Endothelial cell of umbilical vein (primary cell): Measurements from ENCODE around the gene KRT84. TPM values are rescaled to one million over a fixed set of nuclear protein-coding genes. Genes with fewer than 3 reads are reported as not detected.

Source experiments
- BruUV-seq: library from RNA; stranded (reverse); fragments of 400-500 nt; replicated peaks from 2 replicates; lab custom pipeline; 2021; lab: Mats Ljungman, UMichigan
- CTCF ChIA-PET: fragments of 300-600, 350-600 bp; sonication (Branson Sonifier 250); formaldehyde crosslinking; loops from one replicate; lab custom pipeline; 2021; ENCODE audit warnings: antibody characterized with exemption, inconsistent platforms; lab: Charles Lee
- POLR2A ChIA-PET: fragments of 300-600, 350-600 bp; sonication (Branson Sonifier 250); formaldehyde crosslinking; loops from one replicate; lab custom pipeline; 2021; ENCODE audit warnings: antibody characterized with exemption, inconsistent platforms; lab: Charles Lee
- DNase-seq: peaks from one replicate; pipeline ENCODE4 v3.0.0-alpha.2; 2011; ENCODE audit warnings: low read depth, low spot score
- FAIRE-seq: peaks from 2 replicates; lab custom pipeline; 2011; peaks lifted over from hg19 to GRCh38; lab: Jason Lieb, UNC
- H2AFZ ChIP-seq: 2 replicates; pipeline ENCODE4 v1.6.0; 2012; ENCODE audit warnings: low read depth, low read length, control low read depth, inconsistent platforms
- H3K27ac ChIP-seq: 2 replicates; pipeline ENCODE4 v1.5.1; 2011; ENCODE audit warnings: low read depth, mild to moderate bottlenecking, control low read depth, low read length, moderate library complexity; ENCODE audit not compliant: insufficient read depth
- H3K27me3 ChIP-seq, 2 experiments: 2 replicates each; pipeline versions ENCODE4 v1.6.0 to v1.6.1; 2011; ENCODE audit warnings: low read length in 2 of 2, mixed read lengths in 1 of 2; ENCODE audit not compliant: control insufficient read depth in 2 of 2, insufficient read depth in 2 of 2
- H3K36me3 ChIP-seq, 2 experiments: 2 replicates in 1 of 2; 3 replicates in 1 of 2; pipeline ENCODE4 v1.5.1; 2011; ENCODE audit warnings: low read length in 2 of 2, mild to moderate bottlenecking in 1 of 2, moderate library complexity in 1 of 2; ENCODE audit not compliant: control insufficient read depth in 2 of 2, insufficient read depth in 2 of 2; ENCODE audit errors: extremely low read depth in 1 of 2
- H3K4me1 ChIP-seq: 3 replicates; pipeline ENCODE4 v1.5.1; 2011; ENCODE audit warnings: mild to moderate bottlenecking, low read length; ENCODE audit not compliant: control insufficient read depth, insufficient read depth; ENCODE audit errors: extremely low read depth
- H3K4me2 ChIP-seq: 2 replicates; pipeline ENCODE4 v1.6.1; 2011; ENCODE audit warnings: low read length, control low read depth, mixed read lengths; ENCODE audit not compliant: insufficient read depth
- H3K4me3 ChIP-seq, 3 experiments: fragments of 200-600 bp in 1 of 3; sonication (generic), shearing (Covaris generic) in 1 of 3; replicated peaks in 1 of 3; 2 replicates each; pipeline ENCODE4 v1.5.1; 2011 to 2016; ENCODE audit warnings: control low read depth in 3 of 3, low read length in 3 of 3, mild to moderate bottlenecking in 2 of 3, inconsistent platforms in 1 of 3, low read depth in 1 of 3, moderate library complexity in 1 of 3; ENCODE audit not compliant: insufficient read depth in 1 of 3
- H3K79me2 ChIP-seq: 2 replicates; pipeline ENCODE4 v1.6.0; 2012; ENCODE audit warnings: low read length, inconsistent platforms; ENCODE audit not compliant: control insufficient read depth, insufficient read depth
- H3K9ac ChIP-seq: replicated peaks from 2 replicates; pipeline ENCODE3; 2011; ENCODE audit warnings: low read length, control low read depth; ENCODE audit not compliant: insufficient read depth; ENCODE audit errors: extremely low read depth
- H3K9me1 ChIP-seq: replicated peaks from 3 replicates; pipeline ENCODE4 v1.6.0; 2011; ENCODE audit warnings: mild to moderate bottlenecking, low read length; ENCODE audit not compliant: control insufficient read depth, insufficient read depth; ENCODE audit errors: extremely low read depth
- H3K9me3 ChIP-seq: replicated peaks from 2 replicates; pipeline ENCODE4 v1.5.1; 2012; ENCODE audit warnings: low read length, inconsistent platforms; ENCODE audit not compliant: control insufficient read depth, insufficient read depth
- H4K20me1 ChIP-seq: replicated peaks from 2 replicates; pipeline ENCODE3; 2011; ENCODE audit warnings: mild to moderate bottlenecking, low read length; ENCODE audit not compliant: control insufficient read depth, insufficient read depth; ENCODE audit errors: extremely low read depth
- CTCF ChIP-seq, 2 donors: IDR thresholded peaks; 1 replicate in 1 of 2; 2 replicates in 1 of 2; pipeline ENCODE4 v1.5.1; 2011; ENCODE audit warnings: low read length in 2 of 2, mild to moderate bottlenecking in 2 of 2, moderate library complexity in 2 of 2, control low read depth in 1 of 2, inconsistent platforms in 1 of 2, low read depth in 1 of 2; ENCODE audit not compliant: insufficient read depth in 1 of 2; ENCODE audit errors: extremely low read depth in 1 of 2
- EZH2 ChIP-seq: IDR thresholded peaks from 2 replicates; pipeline ENCODE4 v1.6.1; 2012; ENCODE audit warnings: borderline replicate concordance, low read depth, mild to moderate bottlenecking, moderate library complexity, low read length, inconsistent platforms; ENCODE audit not compliant: severe bottlenecking
- FOS ChIP-seq: IDR thresholded peaks from 2 replicates; pipeline ENCODE4 v1.6.1; 2011; ENCODE audit warnings: mild to moderate bottlenecking, low read length, moderate library complexity, borderline replicate concordance; ENCODE audit not compliant: insufficient read depth
- GATA2 ChIP-seq: IDR thresholded peaks from 2 replicates; pipeline ENCODE4 v1.7.0; 2011; ENCODE audit warnings: low read depth, mild to moderate bottlenecking, moderate library complexity, mixed read lengths, low read length; ENCODE audit not compliant: insufficient read length, insufficient read depth
- JUN ChIP-seq: IDR thresholded peaks from 2 replicates; pipeline ENCODE4 v1.6.1; 2011; ENCODE audit warnings: borderline replicate concordance, low read depth; ENCODE audit not compliant: insufficient read length, insufficient read depth
- MYC ChIP-seq: IDR thresholded peaks from one replicate; pipeline ENCODE4 v1.6.1; 2011; ENCODE audit warnings: mild to moderate bottlenecking, low read depth, low read length
- POLR2A ChIP-seq: IDR thresholded peaks from 2 replicates; pipeline ENCODE4 v1.6.1; 2012; ENCODE audit warnings: low read depth, mild to moderate bottlenecking, control low read depth, low read length
- POLR2AphosphoS5 ChIP-seq: IDR thresholded peaks from 2 replicates; pipeline ENCODE4 v1.6.1; 2012; ENCODE audit warnings: low read depth, mild to moderate bottlenecking, control low read depth, low read length, moderate library complexity; ENCODE audit not compliant: insufficient read depth
- dilution Hi-C: fragments of 300-500 bp; cut with MboI; formaldehyde crosslinking; loops from one replicate; pipeline ENCODE4 v1.15.0; 2019; ENCODE audit warnings: low sequenced_read_pairs; ENCODE audit not compliant: extremely low pct_ligation_motif_present
- intact Hi-C: fragments of 100-400 bp; cut with micrococcal nuclease; formaldehyde crosslinking; loops from one replicate; pipeline ENCODE4 v1.10.0; 2022
- polyA plus RNA-seq, 4 experiments: library from polyadenylated mRNA; depleted of rRNA in 3 of 4; stranded (reverse) in 3 of 4; unstranded in 1 of 4; fragments of >200 nt; gene quantifications; 2 replicates each; pipeline versions ENCODE4 v1.2.1 to v1.2.3, GENCODE V29; 2011 to 2012; ENCODE audit warnings: missing spikeins in 1 of 4
- total RNA-seq: library from RNA; stranded (reverse); gene quantifications from 2 replicates; pipeline ENCODE4 v1.2.3, GENCODE V29; 2021
- TF ChIP-seq, protein P1 (sequence below): IDR thresholded peaks from 2 replicates; pipeline ENCODE4 v1.6.1; 2011; ENCODE audit not compliant: insufficient read depth, insufficient read length

Gene KRT84
- total and polyA plus RNA-seq, 2 donors (not counting 3 experiments of a cell fraction or from before 2014, with no cell fraction given) = not detected

GRCh38 chr12:52400906-52401305, 15.5 kb upstream of the KRT84 start:
- BruUV-seq = no TSS peak
- Histone ChIP-seq H3K4me2 (no peak overlapping the region), H4K20me1 (no peaks in the 10 kb centered on the region), H3K27ac (no peak overlapping the region), H3K9me3 (no peaks in the 10 kb centered on the region), H3K4me3 (no peak overlapping the region), H3K79me2 (no peaks in the 10 kb centered on the region), H3K4me1 (no peaks in the 10 kb centered on the region), H3K9ac (no peak overlapping the region), H3K27me3 (peaks cover 0 to 5% of the 10 kb centered on the region in 2 experiments), H3K9me1 (no peaks in the 10 kb centered on the region), H2AFZ (no peak overlapping the region), H3K36me3 (no peaks in the 10 kb centered on the region)
- ChIA-PET CTCF (interaction anchor here (1.1 to 1.3 kb wide), 3 partner anchors 12 to 470 kb away, joined by 4 to 6 read pairs (median 5); no protein-coding TSS in a partner anchor), POLR2A (no interaction called here)
- FAIRE-seq (no peak), DNase-seq (no peak)
- TF ChIP-seq POLR2AphosphoS5 (no peak), POLR2A (no peak), FOS (no peak), CTCF (IDR thresholded peaks at IDR 0.05; ENCODE audit: extremely low read depth in 1 of 2, insufficient read depth in 1 of 2, low read depth in 1 of 2, low read length in 2 of 2) (no peak), JUN (no peak), GATA2 (no peak), MYC (no peak), EZH2 (no peak)
- TF ChIP-seq, protein P1, sequence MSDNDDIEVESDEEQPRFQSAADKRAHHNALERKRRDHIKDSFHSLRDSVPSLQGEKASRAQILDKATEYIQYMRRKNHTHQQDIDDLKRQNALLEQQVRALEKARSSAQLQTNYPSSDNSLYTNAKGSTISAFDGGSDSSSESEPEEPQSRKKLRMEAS = no peak
- dilution Hi-C loops = no loop called here
- intact Hi-C loops = no loop called here
